Kidney tubule cell (primary cell): ENCODE measurements around the gene CCL22.

Source experiments
- DNase-seq: peaks from one replicate; pipeline ENCODE4 v3.0.0-alpha.2; 2018; ENCODE audit warnings: low spot score

The CCL22 gene

GRCh38 chr16:57376313-57376818 is 17.8 kb downstream of the CCL22 start:
- DNase-seq: no peak

- peak; percentile 81 for DNase-seq
Observed at GRCh38 chr16:57377080-57377841, 18.7 kb downstream of the CCL22 start.

- DNase-seq: peak; percentile 49
Observed at GRCh38 chr16:57379579-57379978, 21.0 kb downstream of the CCL22 start.

- DNase-seq: peak; percentile 66
Observed at GRCh38 chr16:57380671-57381462, 22.3 kb downstream of the CCL22 start.

- DNase-seq: no peak
Observed at GRCh38 chr16:57381791-57382534, 23.4 kb downstream of the CCL22 start.

- no peak for DNase-seq
Observed at GRCh38 chr16:57382535-57383275, 24.1 kb downstream of the CCL22 start.

- DNase-seq: peak; percentile 50
Observed at GRCh38 chr16:57383276-57384247, 25.0 kb downstream of the CCL22 start.

GRCh38 chr16:57384248-57385070 is 25.9 kb downstream of the CCL22 start:
- DNase-seq: no peak

- no peak for DNase-seq
Observed at GRCh38 chr16:57385083-57385482, 26.5 kb downstream of the CCL22 start.

GRCh38 chr16:57386381-57386951 is 27.9 kb downstream of the CCL22 start:
- no peak for DNase-seq

- no peak for DNase-seq
Observed at GRCh38 chr16:57387598-57388354, 29.2 kb downstream of the CCL22 start.

- peak; percentile 20 for DNase-seq
Observed at GRCh38 chr16:57388359-57389086, 29.9 kb downstream of the CCL22 start.

GRCh38 chr16:57389087-57389468 is 30.5 kb downstream of the CCL22 start:
- no peak for DNase-seq

- no peak for DNase-seq
Observed at GRCh38 chr16:57390636-57391295, 32.2 kb downstream of the CCL22 start.

GRCh38 chr16:57391300-57391699 is 32.7 kb downstream of the CCL22 start:
- DNase-seq: no peak

GRCh38 chr16:57391708-57392107 is 33.1 kb downstream of the CCL22 start:
- no peak for DNase-seq

GRCh38 chr16:57392694-57393093 is 34.1 kb downstream of the CCL22 start:
- DNase-seq: peak; percentile 46
